CD14-positive monocyte (primary cell): ENCODE measurements around the gene SLC4A8. TPM values are rescaled to one million over a fixed set of nuclear protein-coding genes. Genes with fewer than 3 reads are reported as not detected.

ENCODE experiments used
- DNase-seq, 3 donors: peaks; one replicate each; pipeline ENCODE4 v3.0.0-alpha.2; 2011 to 2022
- H2AFZ ChIP-seq: 2 replicates; pipeline ENCODE4 v1.6.0; 2012; ENCODE audit warnings: mild to moderate bottlenecking, low read depth, low read length, inconsistent platforms; ENCODE audit not compliant: insufficient read depth, poor library complexity, severe bottlenecking
- H3K27ac ChIP-seq, 2 donors: 1 replicate in 1 of 2; 2 replicates in 1 of 2; pipeline ENCODE4 v1.5.1; 2012 to 2013; ENCODE audit warnings: low read length in 2 of 2, control low read depth in 1 of 2, inconsistent platforms in 1 of 2, low read depth in 1 of 2, mild to moderate bottlenecking in 1 of 2
- H3K27me3 ChIP-seq, 2 donors: one replicate each; pipeline versions ENCODE4 v1.6.0 to v1.6.1; 2011 to 2013; ENCODE audit warnings: low read length in 2 of 2; ENCODE audit not compliant: control insufficient read depth in 2 of 2, insufficient read depth in 2 of 2
- H3K36me3 ChIP-seq, 2 donors: replicated peaks in 1 of 2; 1 replicate in 1 of 2; 2 replicates in 1 of 2; pipeline versions ENCODE4 v1.5.1 to v1.6.1; 2012 to 2013; ENCODE audit warnings: low read length in 2 of 2, control low read depth in 1 of 2, inconsistent platforms in 1 of 2, mild to moderate bottlenecking in 1 of 2; ENCODE audit not compliant: insufficient read depth in 2 of 2, control insufficient read depth in 1 of 2
- H3K4me1 ChIP-seq, 2 donors: 1 replicate in 1 of 2; 2 replicates in 1 of 2; pipeline versions ENCODE4 v1.5.1 to v1.6.1; 2012 to 2013; ENCODE audit warnings: low read length in 2 of 2, control low read depth in 1 of 2, inconsistent platforms in 1 of 2, mild to moderate bottlenecking in 1 of 2, moderate library complexity in 1 of 2; ENCODE audit not compliant: insufficient read depth in 2 of 2, control insufficient read depth in 1 of 2
- H3K4me2 ChIP-seq: replicated peaks from 2 replicates; pipeline ENCODE3; 2012; ENCODE audit warnings: low read length, moderate library complexity, mild to moderate bottlenecking; ENCODE audit not compliant: poor library complexity, severe bottlenecking; ENCODE audit errors: extremely low read depth
- H3K4me3 ChIP-seq, 3 experiments: fragments of 200-600 bp in 1 of 3; sonication (generic) in 1 of 3; replicated peaks in 1 of 3; 1 replicate in 2 of 3; 2 replicates in 1 of 3; pipeline ENCODE4 v1.5.1; 2011 to 2013; ENCODE audit warnings: low read length in 3 of 3, mild to moderate bottlenecking in 3 of 3, control low read depth in 2 of 3, low read depth in 2 of 3, inconsistent platforms in 1 of 3, moderate library complexity in 1 of 3
- H3K79me2 ChIP-seq: 2 replicates; pipeline ENCODE4 v1.6.0; 2012; ENCODE audit warnings: mild to moderate bottlenecking, control low read depth, inconsistent platforms, low read length, moderate library complexity; ENCODE audit not compliant: insufficient read depth
- H3K9ac ChIP-seq: 2 replicates; pipeline ENCODE4 v1.6.0; 2017; ENCODE audit warnings: low read length, mild to moderate bottlenecking; ENCODE audit not compliant: insufficient read depth, poor library complexity, severe bottlenecking
- H3K9me3 ChIP-seq, 2 donors: replicated peaks in 1 of 2; 1 replicate in 1 of 2; 2 replicates in 1 of 2; pipeline versions ENCODE4 v1.5.1 to v1.6.1; 2012 to 2013; ENCODE audit warnings: low read length in 2 of 2, control low read depth in 1 of 2; ENCODE audit not compliant: control insufficient read depth in 1 of 2, insufficient read depth in 1 of 2
- H4K20me1 ChIP-seq: 2 replicates; pipeline ENCODE4 v1.6.0; 2012; ENCODE audit warnings: mild to moderate bottlenecking, low read length, control low read depth, moderate library complexity; ENCODE audit not compliant: insufficient read depth
- H3K27ac Mint-ChIP-seq, 7 donors: one replicate each; pipeline ENCODE4 v1.8.0; 2020; ENCODE audit warnings: mild to moderate bottlenecking in 7 of 7, mixed read lengths in 7 of 7, moderate library complexity in 6 of 7, inconsistent platforms in 2 of 7
- H3K27me3 Mint-ChIP-seq, 3 donors: one replicate each; pipeline ENCODE4 v1.8.0; 2021 to 2022; ENCODE audit warnings: low read depth in 3 of 3, mild to moderate bottlenecking in 3 of 3, mixed read lengths in 3 of 3, moderate library complexity in 3 of 3, inconsistent platforms in 1 of 3
- H3K36me3 Mint-ChIP-seq, 2 donors: one replicate each; pipeline ENCODE4 v1.8.0; 2020; ENCODE audit warnings: mixed read lengths in 2 of 2, inconsistent platforms in 1 of 2, mild to moderate bottlenecking in 1 of 2
- H3K4me1 Mint-ChIP-seq: one replicate; pipeline ENCODE4 v1.8.0; 2020; ENCODE audit warnings: mild to moderate bottlenecking, mixed read lengths
- H3K4me3 Mint-ChIP-seq, 2 donors: one replicate each; pipeline ENCODE4 v1.8.0; 2020; ENCODE audit warnings: mild to moderate bottlenecking in 2 of 2, mixed read lengths in 2 of 2, moderate library complexity in 1 of 2
- H3K9me3 Mint-ChIP-seq, 7 donors: one replicate each; pipeline ENCODE4 v1.8.0; 2020 to 2022; ENCODE audit warnings: mixed read lengths in 7 of 7, mild to moderate bottlenecking in 6 of 7, moderate library complexity in 6 of 7, inconsistent platforms in 2 of 7
- WGBS: methylation state at CpG from one replicate; pipeline ENCODE4 v1.1.5; 2013; ENCODE audit warnings: missing lambda C conversion rate; ENCODE audit not compliant: insufficient coverage; 5-methylcytosine and 5-hydroxymethylcytosine counted together
- intact Hi-C, 2 donors: fragments of 100-400 bp; cut with micrococcal nuclease; formaldehyde crosslinking; loops; one replicate each; pipeline versions ENCODE4 v1.15.0 to v1.15.1; 2023
- polyA plus RNA-seq, 3 donors: library from polyadenylated mRNA; depleted of rRNA in 1 of 3; unstranded in 2 of 3; stranded (reverse) in 1 of 3; fragments of 300-500 nt in 2 of 3; fragments of >200 nt in 1 of 3; fragmentation: Illumina TruSeq in 2 of 3; gene quantifications; 1 replicate in 2 of 3; 2 replicates in 1 of 3; pipeline ENCODE4 v1.2.3, GENCODE V29; 2012 to 2021
- TF ChIP-seq, protein P1 (sequence below): fragments of 200-600 bp; IDR thresholded peaks from one replicate; pipeline ENCODE4 v1.8.0; 2022; ENCODE audit warnings: antibody characterized with exemption, mild to moderate bottlenecking

Gene SLC4A8
- polyA plus RNA-seq, 3 donors: 1.9 to 5.4 (median 2.3) TPM

DNA sequence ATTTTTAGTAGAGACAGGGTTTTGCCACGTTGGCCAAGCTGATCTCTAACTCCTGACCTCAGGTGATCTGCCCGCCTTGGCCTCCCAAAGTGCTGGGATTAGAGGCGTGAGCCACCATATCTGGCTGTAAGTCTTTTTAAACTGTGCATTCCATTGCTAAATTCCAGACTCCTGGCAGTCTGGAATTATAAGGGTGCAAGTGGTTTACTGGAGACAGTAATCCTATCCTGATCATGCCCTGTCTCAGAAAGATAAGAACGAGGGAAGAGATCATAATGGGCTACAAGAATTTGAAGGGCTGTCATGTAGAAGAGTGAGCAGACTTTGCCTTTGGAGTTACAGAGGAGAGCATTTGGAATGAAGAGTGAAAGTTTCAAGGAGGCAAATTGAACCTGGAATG lies 6.8 kb upstream of the SLC4A8 start:
- no peak for DNase-seq
- H3K4me3 Mint-ChIP-seq: no peak overlapping the region
- Histone ChIP-seq H3K79me2 (no peaks in the 10 kb centered on the region), H3K9me3 (no peaks in the 10 kb centered on the region), H3K4me2 (no peak overlapping the region), H3K27ac (no peak overlapping the region), H3K4me3 (no peak overlapping the region), H3K9ac (no peak overlapping the region), H3K4me1 (no peaks in the 10 kb centered on the region), H3K36me3 (no peaks in the 10 kb centered on the region), H2AFZ (no peak overlapping the region), H3K27me3 (no peaks in the 10 kb centered on the region), H4K20me1 (no peaks in the 10 kb centered on the region)
- TF ChIP-seq, protein P1, sequence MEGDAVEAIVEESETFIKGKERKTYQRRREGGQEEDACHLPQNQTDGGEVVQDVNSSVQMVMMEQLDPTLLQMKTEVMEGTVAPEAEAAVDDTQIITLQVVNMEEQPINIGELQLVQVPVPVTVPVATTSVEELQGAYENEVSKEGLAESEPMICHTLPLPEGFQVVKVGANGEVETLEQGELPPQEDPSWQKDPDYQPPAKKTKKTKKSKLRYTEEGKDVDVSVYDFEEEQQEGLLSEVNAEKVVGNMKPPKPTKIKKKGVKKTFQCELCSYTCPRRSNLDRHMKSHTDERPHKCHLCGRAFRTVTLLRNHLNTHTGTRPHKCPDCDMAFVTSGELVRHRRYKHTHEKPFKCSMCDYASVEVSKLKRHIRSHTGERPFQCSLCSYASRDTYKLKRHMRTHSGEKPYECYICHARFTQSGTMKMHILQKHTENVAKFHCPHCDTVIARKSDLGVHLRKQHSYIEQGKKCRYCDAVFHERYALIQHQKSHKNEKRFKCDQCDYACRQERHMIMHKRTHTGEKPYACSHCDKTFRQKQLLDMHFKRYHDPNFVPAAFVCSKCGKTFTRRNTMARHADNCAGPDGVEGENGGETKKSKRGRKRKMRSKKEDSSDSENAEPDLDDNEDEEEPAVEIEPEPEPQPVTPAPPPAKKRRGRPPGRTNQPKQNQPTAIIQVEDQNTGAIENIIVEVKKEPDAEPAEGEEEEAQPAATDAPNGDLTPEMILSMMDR: no peak
- H3K36me3 Mint-ChIP-seq: no peaks in the 10 kb centered on the region
- intact Hi-C loops: no loop called here
- H3K9me3 Mint-ChIP-seq: peaks cover 0 to 2% (median 0%) of the 10 kb centered on the region in 7 donors
- no peak overlapping the region for H3K27ac Mint-ChIP-seq
- 92% methylated on average over 4 of the region's 4 CpGs for WGBS
- no peaks in the 10 kb centered on the region for H3K4me1 Mint-ChIP-seq
- peaks cover 0 to 5% (median under 1%) of the 10 kb centered on the region in 3 donors for H3K27me3 Mint-ChIP-seq

DNA sequence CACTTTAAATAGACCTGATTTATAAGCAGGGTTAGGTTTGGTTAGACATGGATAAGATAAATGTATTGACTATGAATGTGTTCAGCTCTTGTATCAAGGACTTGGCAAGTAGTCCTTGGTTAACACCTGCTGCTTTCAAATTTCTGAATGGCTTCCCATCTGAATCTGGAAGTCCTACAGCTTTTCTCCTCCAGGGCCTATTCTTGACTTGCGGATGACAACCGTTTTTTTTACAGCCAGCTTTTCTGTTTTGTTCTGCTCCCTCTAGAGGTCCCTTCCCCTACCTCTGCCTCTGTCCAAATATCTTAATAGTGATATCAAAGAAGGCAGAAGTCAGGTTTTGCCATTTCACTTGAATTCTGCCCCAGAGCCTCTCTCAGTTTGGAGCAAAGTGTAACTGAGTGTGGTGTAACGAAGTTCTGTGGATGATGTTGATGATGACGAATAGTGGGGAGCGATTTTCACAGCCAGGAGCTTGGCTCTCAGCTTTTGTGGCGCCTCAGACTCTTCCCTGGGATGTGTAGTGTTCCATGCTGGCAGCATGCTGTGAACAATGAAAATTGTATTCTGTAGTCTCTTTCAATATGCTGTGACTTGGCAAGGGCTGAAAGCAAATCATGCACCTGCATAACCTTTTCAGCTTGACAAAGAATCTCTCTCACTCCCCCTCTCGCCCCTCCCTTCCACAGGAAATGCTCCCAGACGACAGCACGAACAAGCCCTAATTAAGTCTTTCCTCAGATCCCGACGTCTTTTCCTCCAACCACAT lies 5.0 kb upstream of the SLC4A8 start:
- Histone ChIP-seq H3K36me3 (no peaks in the 10 kb centered on the region), H3K4me2 (no peak overlapping the region), H3K27ac (no peak overlapping the region), H4K20me1 (no peaks in the 10 kb centered on the region), H3K27me3 (peaks cover 0 to 7% of the 10 kb centered on the region in 2 donors), H3K4me1 (peaks cover 4% of the 10 kb centered on the region in 2 donors), H3K9ac (no peak overlapping the region), H3K79me2 (no peaks in the 10 kb centered on the region), H3K9me3 (no peaks in the 10 kb centered on the region), H2AFZ (no peak overlapping the region), H3K4me3 (no peak overlapping the region)
- Mint-ChIP-seq H3K27ac (no peak overlapping the region), H3K4me1 (peaks cover 3% of the 10 kb centered on the region), H3K27me3 (peaks cover 10 to 14% (median 13%) of the 10 kb centered on the region in 3 donors), H3K36me3 (no peaks in the 10 kb centered on the region), H3K9me3 (peaks cover 0 to 2% (median 0%) of the 10 kb centered on the region in 7 donors), H3K4me3 (no peak overlapping the region)
- intact Hi-C loops: loop anchor here (5.0 to 10.0 kb wide), 3 partner anchors 395 to 603 kb away; a partner anchor contains a TSS
- TF ChIP-seq, protein P1: no peak
- 63% methylated on average over 3 of the region's 11 CpGs for WGBS
- DNase-seq: no peak
